Caco-2 (cell line): ENCODE measurements around the gene PGLYRP3. TPM values are rescaled to one million over a fixed set of nuclear protein-coding genes. Genes with fewer than 3 reads are reported as not detected.

Experiments
- BruUV-seq: library from RNA; stranded (reverse); fragments of 400-500 nt; replicated peaks from 2 replicates; lab custom pipeline; 2021; lab: Mats Ljungman, UMichigan
- CTCF ChIA-PET: fragments of 300-600 bp; sonication (Branson Sonifier 250); formaldehyde crosslinking; loops from one replicate; lab custom pipeline; 2022; ENCODE audit warnings: antibody characterized with exemption; lab: Charles Lee
- POLR2A ChIA-PET: fragments of 300-600 bp; sonication (Branson Sonifier 250); formaldehyde crosslinking; loops from one replicate; lab custom pipeline; 2022; ENCODE audit warnings: antibody characterized with exemption; lab: Charles Lee
- DNase-seq, 2 experiments: peaks; one replicate each; pipeline versions ENCODE4 v3.0.0 to v3.0.0-alpha.2; 2020 to 2022
- H3K27me3 ChIP-seq: replicated peaks from 2 replicates; pipeline ENCODE4 v1.6.0; 2011; ENCODE audit warnings: low read length; ENCODE audit not compliant: control insufficient read depth, insufficient read depth
- H3K36me3 ChIP-seq: 2 replicates; pipeline ENCODE4 v1.5.1; 2011; ENCODE audit warnings: low read length; ENCODE audit not compliant: control insufficient read depth, insufficient read depth
- H3K4me1 ChIP-seq: fragments of 250-450 bp; sonication (Bioruptor Pico); 2 replicates; pipeline ENCODE4 v1.5.1; 2020; ENCODE audit warnings: mild to moderate bottlenecking
- H3K4me3 ChIP-seq: 2 replicates; pipeline ENCODE4 v1.5.1; 2011; ENCODE audit warnings: low read depth, mild to moderate bottlenecking, control low read depth, low read length
- H3K9me3 ChIP-seq: fragments of 250-450 bp; sonication (Bioruptor Pico); 2 replicates; pipeline ENCODE4 v1.5.1; 2020; ENCODE audit warnings: mild to moderate bottlenecking, moderate library complexity
- H3K27ac Mint-ChIP-seq: one replicate; pipeline ENCODE4 v1.8.0; 2022; ENCODE audit warnings: mixed read lengths; ENCODE audit not compliant: unreplicated experiment
- H3K27me3 Mint-ChIP-seq: one replicate; pipeline ENCODE4 v1.8.0; 2022; ENCODE audit warnings: mixed read lengths; ENCODE audit not compliant: insufficient read depth, unreplicated experiment
- H3K36me3 Mint-ChIP-seq: one replicate; pipeline ENCODE4 v1.8.0; 2022; ENCODE audit warnings: mild to moderate bottlenecking, mixed read lengths; ENCODE audit not compliant: insufficient read depth, unreplicated experiment
- H3K4me1 Mint-ChIP-seq: one replicate; pipeline ENCODE4 v1.8.0; 2022; ENCODE audit warnings: low read depth, mixed read lengths; ENCODE audit not compliant: unreplicated experiment
- H3K4me3 Mint-ChIP-seq: one replicate; pipeline ENCODE4 v1.8.0; 2022; ENCODE audit warnings: mild to moderate bottlenecking, moderate library complexity, mixed read lengths; ENCODE audit not compliant: unreplicated experiment
- H3K9me3 Mint-ChIP-seq: one replicate; pipeline ENCODE4 v1.8.0; 2022; ENCODE audit warnings: mixed read lengths; ENCODE audit not compliant: unreplicated experiment
- intact Hi-C: fragments of 100-400 bp; cut with micrococcal nuclease; formaldehyde crosslinking; loops from one replicate; pipeline ENCODE4 v1.10.0; 2022; ENCODE audit not compliant: unreplicated experiment
- total RNA-seq: library from RNA; stranded (reverse); gene quantifications from 2 replicates; pipeline ENCODE4 v1.2.3, GENCODE V29; 2022
- TF ChIP-seq, protein P1 (sequence below), 2 experiments: fragments of 200-600 bp in 1 of 2; IDR thresholded peaks; 1 replicate in 1 of 2; 2 replicates in 1 of 2; pipeline versions ENCODE4 v1.5.1 to v1.8.0; 2011 to 2022; ENCODE audit warnings: antibody characterized with exemption in 1 of 2, control low read depth in 1 of 2, inconsistent platforms in 1 of 2, low read depth in 1 of 2, low read length in 1 of 2, mild to moderate bottlenecking in 1 of 2, moderate library complexity in 1 of 2; ENCODE audit not compliant: insufficient read depth in 1 of 2, severe bottlenecking in 1 of 2, unreplicated experiment in 1 of 2

PGLYRP3 gene
- total RNA-seq, 1 experiment from 2014 or later: not detected

DNA sequence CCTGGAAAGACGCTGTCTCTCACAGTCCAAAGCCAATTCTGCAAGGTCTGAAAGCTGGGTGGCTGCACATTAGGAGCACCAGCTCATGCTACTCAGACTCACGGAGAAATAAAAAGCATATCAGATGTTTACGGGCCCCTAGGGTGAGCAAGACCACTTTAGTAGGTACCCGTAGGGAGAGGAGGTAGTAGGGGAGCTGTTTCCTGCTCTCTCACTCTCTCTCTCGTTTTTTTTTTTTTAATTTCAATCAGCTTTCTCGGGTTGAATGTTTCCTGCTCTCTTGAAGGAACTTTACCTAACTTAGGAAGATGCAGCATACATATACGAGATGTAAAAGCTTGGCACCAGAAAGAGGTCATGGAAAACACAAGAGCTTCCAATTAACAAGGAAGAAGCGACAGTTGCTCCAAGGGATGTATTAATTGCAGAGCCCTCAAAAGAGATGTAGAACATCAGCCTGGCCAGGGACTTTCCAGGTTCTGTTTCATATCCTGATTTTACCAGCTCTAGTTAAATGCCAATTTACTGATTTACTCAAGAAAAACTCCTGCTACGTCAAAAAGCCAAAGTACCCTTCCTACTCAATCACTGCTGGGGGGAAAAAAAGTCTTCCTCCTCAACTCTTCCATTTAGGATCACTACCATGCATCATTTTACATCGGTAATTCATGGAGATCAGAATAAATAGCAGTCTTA is 50.1 kb downstream of the PGLYRP3 start:
- Mint-ChIP-seq H3K36me3 (no peaks in the 10 kb centered on the region), H3K4me1 (no peaks in the 10 kb centered on the region), H3K27me3 (peaks cover 27% of the 10 kb centered on the region), H3K9me3 (no peaks in the 10 kb centered on the region), H3K4me3 (no peak overlapping the region), H3K27ac (no peak overlapping the region)
- H3K4me1 ChIP-seq: no peaks in the 10 kb centered on the region
- TF ChIP-seq, protein P1, sequence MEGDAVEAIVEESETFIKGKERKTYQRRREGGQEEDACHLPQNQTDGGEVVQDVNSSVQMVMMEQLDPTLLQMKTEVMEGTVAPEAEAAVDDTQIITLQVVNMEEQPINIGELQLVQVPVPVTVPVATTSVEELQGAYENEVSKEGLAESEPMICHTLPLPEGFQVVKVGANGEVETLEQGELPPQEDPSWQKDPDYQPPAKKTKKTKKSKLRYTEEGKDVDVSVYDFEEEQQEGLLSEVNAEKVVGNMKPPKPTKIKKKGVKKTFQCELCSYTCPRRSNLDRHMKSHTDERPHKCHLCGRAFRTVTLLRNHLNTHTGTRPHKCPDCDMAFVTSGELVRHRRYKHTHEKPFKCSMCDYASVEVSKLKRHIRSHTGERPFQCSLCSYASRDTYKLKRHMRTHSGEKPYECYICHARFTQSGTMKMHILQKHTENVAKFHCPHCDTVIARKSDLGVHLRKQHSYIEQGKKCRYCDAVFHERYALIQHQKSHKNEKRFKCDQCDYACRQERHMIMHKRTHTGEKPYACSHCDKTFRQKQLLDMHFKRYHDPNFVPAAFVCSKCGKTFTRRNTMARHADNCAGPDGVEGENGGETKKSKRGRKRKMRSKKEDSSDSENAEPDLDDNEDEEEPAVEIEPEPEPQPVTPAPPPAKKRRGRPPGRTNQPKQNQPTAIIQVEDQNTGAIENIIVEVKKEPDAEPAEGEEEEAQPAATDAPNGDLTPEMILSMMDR (IDR thresholded peaks at IDR 0.05; ENCODE audit: insufficient read depth in 1 of 2, low read depth in 1 of 2, low read length in 1 of 2, severe bottlenecking in 1 of 2, unreplicated experiment in 1 of 2): no peak
- no peaks in the 10 kb centered on the region; the same call in 1 of the 2 replicates for H3K27me3 ChIP-seq
- BruUV-seq: no TSS peak
- CTCF ChIA-PET: no interaction called here
- POLR2A ChIA-PET: no interaction called here
- H3K36me3 ChIP-seq: no peaks in the 10 kb centered on the region
- no peak for DNase-seq
- H3K4me3 ChIP-seq: no peak overlapping the region
- intact Hi-C loops: no loop called here
- no peaks in the 10 kb centered on the region for H3K9me3 ChIP-seq

DNA sequence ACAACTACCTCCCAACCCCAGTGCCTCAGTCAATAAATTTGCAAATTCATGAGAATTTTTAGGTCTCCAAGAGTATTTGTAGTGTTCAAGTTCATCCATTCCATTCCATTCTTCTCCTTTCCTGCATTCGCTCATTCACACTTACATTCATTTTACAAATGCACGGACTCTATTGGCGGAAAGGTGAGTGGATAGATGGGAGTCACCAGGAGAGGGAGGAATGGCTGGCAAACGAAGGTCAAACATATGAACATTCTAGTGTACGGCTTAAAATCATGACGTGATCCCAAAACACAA is 50.7 kb downstream of the PGLYRP3 start:
- DNase-seq: no peak
- H3K4me3 Mint-ChIP-seq: no peak overlapping the region
- no peak overlapping the region for H3K4me3 ChIP-seq
- ChIA-PET CTCF (no interaction called here), POLR2A (no interaction called here)
- BruUV-seq: no TSS peak
- H3K9me3 Mint-ChIP-seq: no peaks in the 10 kb centered on the region
- H3K27me3 ChIP-seq: no peaks in the 10 kb centered on the region; the same call in 1 of the 2 replicates
- H3K36me3 ChIP-seq: no peaks in the 10 kb centered on the region
- TF ChIP-seq, protein P1 (IDR thresholded peaks at IDR 0.05; ENCODE audit: insufficient read depth in 1 of 2, low read depth in 1 of 2, low read length in 1 of 2, severe bottlenecking in 1 of 2, unreplicated experiment in 1 of 2): no peak
- intact Hi-C loops: no loop called here
- no peaks in the 10 kb centered on the region for H3K9me3 ChIP-seq
- H3K4me1 Mint-ChIP-seq: no peaks in the 10 kb centered on the region
- H3K27me3 Mint-ChIP-seq: peaks cover 26% of the 10 kb centered on the region
- H3K4me1 ChIP-seq: no peaks in the 10 kb centered on the region
- H3K27ac Mint-ChIP-seq: no peak overlapping the region
- no peaks in the 10 kb centered on the region for H3K36me3 Mint-ChIP-seq

DNA sequence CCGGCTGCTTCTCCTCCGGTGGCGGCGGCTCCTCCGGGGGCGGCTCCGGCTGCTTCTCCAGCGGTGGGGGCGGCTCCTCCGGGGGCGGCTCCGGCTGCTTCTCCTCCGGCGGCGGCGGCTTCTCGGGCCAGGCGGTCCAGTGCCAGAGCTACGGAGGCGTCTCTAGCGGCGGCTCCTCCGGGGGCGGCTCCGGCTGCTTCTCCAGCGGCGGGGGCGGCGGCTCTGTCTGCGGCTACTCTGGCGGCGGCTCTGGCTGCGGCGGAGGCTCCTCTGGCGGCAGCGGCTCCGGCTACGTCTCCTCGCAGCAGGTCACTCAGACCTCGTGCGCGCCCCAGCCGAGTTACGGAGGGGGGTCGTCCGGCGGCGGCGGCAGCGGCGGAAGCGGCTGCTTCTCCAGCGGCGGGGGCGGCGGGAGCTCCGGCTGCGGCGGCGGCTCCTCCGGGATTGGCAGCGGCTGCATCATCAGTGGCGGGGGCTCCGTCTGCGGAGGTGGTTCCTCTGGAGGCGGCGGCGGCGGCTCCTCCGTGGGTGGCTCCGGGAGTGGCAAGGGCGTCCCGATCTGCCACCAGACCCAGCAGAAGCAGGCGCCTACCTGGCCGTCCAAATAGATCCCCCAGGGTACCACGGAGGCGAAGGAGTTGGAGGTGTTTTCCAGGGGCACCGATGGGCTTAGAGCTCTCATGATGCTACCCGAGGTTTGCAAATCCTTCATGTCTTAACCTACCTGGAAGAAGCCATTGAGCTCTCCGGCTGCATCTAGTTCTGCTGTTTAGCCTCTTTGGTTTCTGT is 51.3 kb downstream of the PGLYRP3 start:
- no peak for DNase-seq
- BruUV-seq: no TSS peak
- H3K9me3 ChIP-seq: no peaks in the 10 kb centered on the region
- TF ChIP-seq, protein P1 (IDR thresholded peaks at IDR 0.05; ENCODE audit: insufficient read depth in 1 of 2, low read depth in 1 of 2, low read length in 1 of 2, severe bottlenecking in 1 of 2, unreplicated experiment in 1 of 2): no peak
- intact Hi-C loops: no loop called here
- Mint-ChIP-seq H3K36me3 (no peaks in the 10 kb centered on the region), H3K4me1 (no peaks in the 10 kb centered on the region), H3K9me3 (no peaks in the 10 kb centered on the region), H3K4me3 (no peak overlapping the region), H3K27me3 (peaks cover 26% of the 10 kb centered on the region), H3K27ac (no peak overlapping the region)
- ChIA-PET CTCF (no interaction called here), POLR2A (no interaction called here)
- H3K4me3 ChIP-seq: no peak overlapping the region
- H3K36me3 ChIP-seq: no peaks in the 10 kb centered on the region
- no peaks in the 10 kb centered on the region; the same call in 1 of the 2 replicates for H3K27me3 ChIP-seq
- no peaks in the 10 kb centered on the region for H3K4me1 ChIP-seq
